C4-2B (cell line): ENCODE measurements around the gene LAMTOR3.

Experiments
- CTCF ChIP-seq: fragments of 450-650 bp; conservative IDR thresholded peaks from 2 replicates; pipeline ENCODE4 v1.5.1; 2017; ENCODE audit warnings: mild to moderate bottlenecking
- ZFX ChIP-seq: fragments of 450-650 bp; IDR thresholded peaks from 2 replicates; pipeline ENCODE4 v1.6.1; 2017

- TF ChIP-seq CTCF (no peak), ZFX (no peak)
These were observed 38.5 kb downstream of the LAMTOR3 start for GRCh38 chr4:99855678-99856077.
